Activated CD4-positive, alpha-beta T cell treated with anti-CD3 and anti-CD28 coated beads for 24 hours (primary cell): ENCODE data around the gene AGTR2.
"Not testable (repeated sequence)": the region's sequence is repeated elsewhere in the genome, so short reads cannot be mapped to it uniquely, and the experiment has no call there.

Source experiments
- DNase-seq, 2 donors: peaks; one replicate each; pipeline ENCODE4 v3.0.0-alpha.2; 2020; ENCODE audit warnings: low read depth in 2 of 2

AGTR2 gene, protein sequence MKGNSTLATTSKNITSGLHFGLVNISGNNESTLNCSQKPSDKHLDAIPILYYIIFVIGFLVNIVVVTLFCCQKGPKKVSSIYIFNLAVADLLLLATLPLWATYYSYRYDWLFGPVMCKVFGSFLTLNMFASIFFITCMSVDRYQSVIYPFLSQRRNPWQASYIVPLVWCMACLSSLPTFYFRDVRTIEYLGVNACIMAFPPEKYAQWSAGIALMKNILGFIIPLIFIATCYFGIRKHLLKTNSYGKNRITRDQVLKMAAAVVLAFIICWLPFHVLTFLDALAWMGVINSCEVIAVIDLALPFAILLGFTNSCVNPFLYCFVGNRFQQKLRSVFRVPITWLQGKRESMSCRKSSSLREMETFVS

DNA sequence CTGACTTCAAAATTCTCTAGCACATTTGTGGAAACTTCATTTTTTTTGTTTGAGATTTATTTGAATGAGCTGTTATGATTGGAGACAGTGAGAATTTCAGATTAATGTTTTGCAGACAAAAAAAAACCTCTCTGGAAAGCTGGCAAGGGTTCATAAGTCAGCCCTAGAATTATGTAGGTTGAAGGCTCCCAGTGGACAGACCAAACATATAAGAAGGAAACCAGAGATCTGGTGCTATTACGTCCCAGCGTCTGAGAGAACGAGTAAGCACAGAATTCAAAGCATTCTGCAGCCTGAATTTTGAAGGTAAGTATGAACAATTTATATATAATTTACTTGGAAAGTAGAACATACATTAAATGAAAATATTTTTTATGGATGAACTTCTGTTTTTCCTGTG, at the start of gene AGTR2:
AGTR2 (plus strand) TSS at position 234 of the 400 bp plus-strand sequence. CDS start 1,537 bp downstream, outside the sequence.
- DNase-seq, result no peak

DNA sequence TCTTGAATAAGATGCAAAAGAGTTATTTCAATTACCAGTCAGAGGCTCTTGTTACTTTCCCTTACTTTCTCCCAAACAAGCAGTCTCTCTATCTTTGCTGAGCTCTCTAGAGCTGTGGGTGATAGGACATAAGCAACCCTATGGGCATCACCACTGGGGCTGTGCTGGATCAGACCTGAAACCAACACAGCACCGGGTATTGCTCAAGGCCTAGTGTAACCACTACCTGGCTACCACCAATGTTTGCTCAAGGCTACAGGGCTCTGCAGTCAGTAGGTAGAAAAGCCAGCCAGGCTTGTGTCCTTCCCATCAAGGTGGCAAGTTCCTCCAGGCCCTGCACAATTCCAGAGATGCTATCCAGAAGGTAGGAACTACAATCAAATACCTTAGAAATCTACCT, 35.3 kb upstream of the AGTR2 start:
- no peak for DNase-seq

DNA sequence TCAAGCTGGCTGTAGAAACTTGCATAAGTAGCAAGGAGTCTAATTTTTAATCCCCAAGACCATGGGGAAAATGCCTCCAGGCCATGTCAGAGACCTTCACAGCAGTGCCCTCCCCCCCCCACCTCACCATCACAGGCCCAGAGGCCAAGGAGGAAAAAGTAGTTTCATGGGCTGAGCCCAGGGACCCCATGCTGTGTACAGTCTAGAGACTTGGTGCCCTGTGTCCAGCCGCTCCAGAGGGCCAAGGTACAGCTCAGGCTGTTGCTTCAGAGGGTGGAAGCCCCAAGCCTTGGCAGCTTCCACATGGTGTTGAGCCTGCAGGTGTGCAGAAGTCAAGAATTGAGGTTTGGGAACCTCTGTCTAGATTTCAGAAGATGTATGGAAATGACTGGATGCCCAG, 29.3 kb upstream of the AGTR2 start:
- DNase-seq, result not testable (repeated sequence)

DNA sequence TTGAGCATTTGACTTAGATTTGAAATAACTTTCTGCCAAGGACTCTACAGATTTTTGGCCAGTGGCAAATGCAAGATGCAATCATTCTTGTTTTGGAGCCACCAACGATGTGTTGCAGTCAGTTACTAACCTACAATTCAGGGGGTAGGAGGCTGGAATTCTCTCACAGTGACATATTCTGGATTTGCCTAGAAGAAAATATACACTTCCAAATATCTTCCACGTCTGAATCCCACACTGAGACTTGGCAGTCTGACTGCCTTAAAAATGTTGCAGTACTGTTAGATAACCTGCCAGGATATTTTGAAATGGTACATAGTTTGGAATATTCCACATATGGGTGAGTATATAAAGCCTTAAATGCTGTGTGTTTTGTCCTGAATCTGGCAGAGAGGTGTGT, 27.6 kb upstream of the AGTR2 start:
- no peak for DNase-seq

DNA sequence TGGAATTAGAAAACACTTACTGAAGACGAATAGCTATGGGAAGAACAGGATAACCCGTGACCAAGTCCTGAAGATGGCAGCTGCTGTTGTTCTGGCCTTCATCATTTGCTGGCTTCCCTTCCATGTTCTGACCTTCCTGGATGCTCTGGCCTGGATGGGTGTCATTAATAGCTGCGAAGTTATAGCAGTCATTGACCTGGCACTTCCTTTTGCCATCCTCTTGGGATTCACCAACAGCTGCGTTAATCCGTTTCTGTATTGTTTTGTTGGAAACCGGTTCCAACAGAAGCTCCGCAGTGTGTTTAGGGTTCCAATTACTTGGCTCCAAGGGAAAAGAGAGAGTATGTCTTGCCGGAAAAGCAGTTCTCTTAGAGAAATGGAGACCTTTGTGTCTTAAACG, 2.4 kb downstream of the AGTR2 start:
- DNase-seq, result no peak

DNA sequence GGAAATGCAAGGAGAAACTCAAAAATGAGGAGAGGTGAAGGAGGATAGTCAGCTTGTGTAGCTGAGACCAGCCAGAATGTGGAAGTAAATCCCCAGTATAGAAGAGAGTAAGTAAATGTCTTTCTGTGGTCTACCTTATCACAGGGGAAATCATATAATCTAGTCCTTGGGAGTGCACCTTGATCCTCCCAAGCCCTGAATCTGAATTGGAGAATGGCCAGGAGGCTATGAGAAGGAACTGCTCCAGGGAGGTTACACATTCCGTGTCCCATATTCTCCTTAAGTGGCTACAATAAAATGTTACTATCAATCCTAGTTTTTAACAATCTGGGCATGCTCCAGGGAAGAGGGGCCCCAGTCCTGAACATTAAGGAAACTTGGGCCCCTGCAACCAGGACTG, 10.8 kb downstream of the AGTR2 start:
- DNase-seq, result no peak

DNA sequence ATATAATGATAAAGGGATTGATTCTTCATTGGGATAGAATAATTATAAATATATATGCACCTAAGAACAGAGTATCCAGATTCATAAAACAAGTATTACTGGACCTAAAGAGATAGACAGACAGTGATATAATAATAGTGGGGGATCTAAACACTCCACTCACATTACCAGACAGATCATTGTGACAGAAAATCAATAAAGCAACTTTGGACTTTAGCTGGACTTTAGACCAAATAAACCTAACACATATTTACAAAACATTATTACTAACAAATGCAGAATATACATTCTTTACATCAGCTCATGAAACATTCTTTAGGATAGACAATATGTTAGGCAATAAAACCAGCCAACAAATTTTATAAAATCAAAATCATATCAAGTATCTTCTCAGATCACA, 14.6 kb downstream of the AGTR2 start:
- DNase-seq, result no peak

DNA sequence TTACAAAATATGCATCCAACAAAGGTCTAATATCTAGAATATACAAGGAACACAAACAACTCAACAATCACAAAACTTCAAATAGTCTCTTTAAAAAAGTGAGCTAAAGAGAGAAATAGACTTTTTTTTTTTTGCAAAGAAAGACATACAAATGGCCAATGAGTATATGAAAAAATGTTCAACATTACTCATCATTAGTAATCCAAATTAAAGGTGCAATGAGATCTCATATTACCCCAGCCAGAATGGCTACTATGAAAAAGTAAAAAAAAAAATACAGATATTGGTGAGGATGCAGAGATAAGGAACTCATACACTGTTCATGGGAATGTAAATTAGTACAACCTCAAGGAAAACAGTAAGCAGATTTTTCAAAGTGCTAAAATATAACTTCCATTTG, 24.1 kb downstream of the AGTR2 start:
- DNase-seq, result no peak

DNA sequence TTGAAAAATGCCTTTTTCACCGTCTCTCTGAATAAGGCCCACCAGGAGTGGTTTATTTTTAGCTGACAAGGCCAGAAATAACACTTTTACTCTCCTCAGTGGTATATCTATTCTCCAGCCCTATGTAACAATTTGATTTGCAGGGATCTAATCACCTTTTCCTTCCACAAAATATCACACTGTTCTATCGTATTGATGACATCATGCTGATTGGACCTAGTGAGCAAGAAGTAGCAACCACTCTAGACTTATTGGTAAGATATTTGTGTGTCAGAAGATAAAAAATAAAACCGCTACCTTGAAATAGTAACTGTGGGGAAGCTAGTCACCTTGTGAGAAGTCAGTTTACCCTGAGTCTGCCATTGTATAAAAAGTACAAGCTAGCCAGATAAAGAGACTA, 27.7 kb downstream of the AGTR2 start:
- no peak for DNase-seq

DNA sequence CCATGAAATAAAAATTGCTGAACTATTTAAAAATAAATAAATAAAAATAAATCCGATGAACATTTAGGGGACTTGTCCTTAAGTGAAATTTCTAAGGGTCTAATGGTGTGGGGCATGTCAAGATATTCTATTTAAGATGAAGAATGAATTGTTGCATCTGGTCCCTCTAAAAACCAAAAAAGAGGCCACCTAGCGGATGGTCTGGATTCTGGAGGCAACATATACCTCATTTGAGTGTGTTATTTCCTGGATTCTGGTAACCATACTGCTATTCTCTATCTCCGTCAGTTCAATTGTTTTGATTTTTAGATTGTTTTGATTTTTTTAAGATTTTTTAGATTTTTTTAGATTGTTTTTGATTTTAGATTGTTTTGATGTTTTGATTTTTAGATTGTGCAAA, 28.3 kb downstream of the AGTR2 start:
- DNase-seq, result no peak

DNA sequence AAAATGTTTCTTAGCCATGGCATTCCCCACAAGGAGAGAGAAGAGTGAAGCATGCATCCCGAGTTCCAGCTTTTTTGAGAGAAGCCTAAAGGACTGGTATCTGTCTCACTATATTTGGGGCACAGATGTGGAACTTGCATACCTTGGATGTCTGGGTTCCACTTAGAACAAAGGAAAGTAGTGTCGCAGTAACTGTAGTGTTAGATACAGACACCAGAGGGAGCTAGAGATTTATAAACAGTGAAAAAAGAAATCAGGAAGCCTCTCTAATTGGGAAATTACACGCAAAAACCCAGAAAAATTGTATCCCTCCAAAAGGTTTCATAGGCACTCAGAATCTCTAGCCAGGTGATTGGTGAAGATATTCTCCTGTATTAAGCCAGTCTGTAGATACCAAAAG, 34.4 kb downstream of the AGTR2 start:
- DNase-seq, result no peak

DNA sequence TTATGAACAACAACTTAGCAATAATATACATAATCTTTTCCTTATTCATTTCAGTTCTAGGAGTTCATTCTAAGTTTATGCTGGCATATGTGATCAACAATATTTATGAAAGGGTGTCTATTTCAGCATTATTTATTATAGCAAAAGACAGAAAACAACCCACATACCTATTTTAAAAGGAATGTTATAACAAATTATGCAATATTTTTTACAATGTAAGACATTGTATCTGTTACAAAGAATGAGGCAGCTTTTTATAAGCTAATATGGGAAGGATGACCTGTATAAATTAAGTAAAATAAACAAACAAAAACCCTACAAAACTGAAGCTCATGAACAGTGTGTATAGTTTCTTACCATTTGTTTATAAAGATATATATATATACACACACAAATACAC, 42.7 kb downstream of the AGTR2 start:
- DNase-seq, result no peak

DNA sequence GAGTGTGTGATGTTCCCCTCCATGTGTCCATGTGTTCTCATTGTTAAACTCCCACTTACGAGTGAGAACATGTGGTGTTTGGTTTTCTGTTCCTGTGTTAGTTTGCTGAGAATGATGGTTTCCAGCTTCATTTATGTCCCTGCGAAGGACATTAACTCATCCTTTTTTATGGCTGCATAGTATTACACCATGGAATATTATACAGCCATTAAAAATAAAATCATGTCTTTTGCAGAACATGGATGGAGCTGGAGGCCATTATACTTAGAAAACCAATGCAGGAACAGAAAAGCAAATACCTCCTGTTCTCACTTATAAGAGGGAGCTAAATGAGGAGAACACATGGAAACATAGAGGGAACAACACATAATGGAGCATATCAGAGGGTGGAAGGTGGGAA, 46.5 kb downstream of the AGTR2 start:
- DNase-seq, result not testable (repeated sequence)
